Neural progenitor cell (in vitro differentiated cells): Measurements from ENCODE around the gene IER3. TPM values are rescaled to one million over a fixed set of nuclear protein-coding genes. Genes with fewer than 3 reads are reported as not detected.

Experiments
- DNase-seq: peaks from one replicate; pipeline ENCODE4 v3.0.0-alpha.2; 2016; ENCODE audit warnings: low spot score
- H2AFZ ChIP-seq: fragments of 200-600 bp; sonication (generic); replicated peaks from 2 replicates; pipeline ENCODE4 v1.6.1; 2016; ENCODE audit warnings: antibody characterized with exemption
- H3F3A ChIP-seq: fragments of 200-600 bp; sonication (generic); 2 replicates; pipeline ENCODE4 v1.6.1; 2016; ENCODE audit warnings: antibody characterized with exemption, low read depth
- H3K27ac ChIP-seq: fragments of 200-600 bp; sonication (generic); 2 replicates; pipeline ENCODE4 v1.5.1; 2016; ENCODE audit warnings: mild to moderate bottlenecking
- H3K27me3 ChIP-seq: fragments of 200-600 bp; sonication (generic); 2 replicates; pipeline ENCODE4 v1.6.1; 2016; ENCODE audit warnings: mild to moderate bottlenecking, moderate library complexity
- H3K36me3 ChIP-seq: fragments of 200-600 bp; sonication (generic); 2 replicates; pipeline ENCODE4 v1.5.1; 2016
- H3K4me1 ChIP-seq: fragments of 200-600 bp; sonication (generic); 2 replicates; pipeline ENCODE4 v1.6.1; 2016; ENCODE audit warnings: mixed run types
- H3K4me2 ChIP-seq: fragments of 200-600 bp; sonication (generic); 2 replicates; pipeline ENCODE4 v1.6.1; 2016
- H3K4me3 ChIP-seq: fragments of 200-600 bp; sonication (generic); 2 replicates; pipeline ENCODE4 v1.5.1; 2016
- H3K79me2 ChIP-seq: fragments of 200-600 bp; sonication (generic); 2 replicates; pipeline ENCODE4 v1.6.1; 2016; ENCODE audit warnings: low read depth
- H3K9ac ChIP-seq: fragments of 200-600 bp; sonication (generic); 2 replicates; pipeline ENCODE4 v1.6.1; 2016
- H3K9me3 ChIP-seq: fragments of 200-600 bp; sonication (generic); 2 replicates; pipeline ENCODE4 v1.5.1; 2016; ENCODE audit warnings: low read depth
- H4K20me1 ChIP-seq: fragments of 200-600 bp; sonication (generic); 2 replicates; pipeline ENCODE4 v1.6.1; 2016; ENCODE audit warnings: low read depth
- H3K27ac Mint-ChIP-seq: 3 replicates; pipeline ENCODE4 v1.8.0; 2021; ENCODE audit warnings: mixed read lengths
- H3K27me3 Mint-ChIP-seq: 2 replicates; pipeline ENCODE4 v1.8.0; 2022; ENCODE audit warnings: low read depth, mild to moderate bottlenecking, inconsistent platforms, moderate library complexity, mixed read lengths; ENCODE audit not compliant: insufficient read depth
- H3K36me3 Mint-ChIP-seq: 3 replicates; pipeline ENCODE4 v1.8.0; 2021; ENCODE audit warnings: mixed read lengths
- H3K4me1 Mint-ChIP-seq: 3 replicates; pipeline ENCODE4 v1.8.0; 2021; ENCODE audit warnings: mixed read lengths
- H3K4me3 Mint-ChIP-seq: 3 replicates; pipeline ENCODE4 v1.8.0; 2021; ENCODE audit warnings: mild to moderate bottlenecking, moderate library complexity, mixed read lengths
- H3K9me3 Mint-ChIP-seq: 3 replicates; pipeline ENCODE4 v1.8.0; 2020; ENCODE audit warnings: mixed read lengths
- CTCF ChIP-seq: fragments of 200-600 bp; sonication (generic); IDR thresholded peaks from 2 replicates; pipeline ENCODE4 v1.5.1; 2017; ENCODE audit warnings: antibody characterized with exemption, mild to moderate bottlenecking
- EZH2 ChIP-seq: fragments of 200-600 bp; sonication (generic); IDR thresholded peaks from 2 replicates; pipeline ENCODE4 v1.6.1; 2017; ENCODE audit warnings: antibody characterized with exemption, mild to moderate bottlenecking, moderate library complexity
- EZH2phosphoT487 ChIP-seq: fragments of 200-600 bp; sonication (generic); IDR thresholded peaks from 2 replicates; pipeline ENCODE4 v1.6.1; 2017; ENCODE audit warnings: antibody characterized with exemption
- total RNA-seq: library from RNA; depleted of rRNA; stranded (reverse); fragments of >200 nt; gene quantifications from 2 replicates; pipeline ENCODE4 v1.2.3, GENCODE V29; 2015; ENCODE audit warnings: low replicate concordance

The IER3 gene
- total RNA-seq, 1 donor from 2014 or later, result 2.0 TPM

- H3K4me1 Mint-ChIP-seq, result peaks cover 70% of the 10 kb centered on the region
- peaks cover 5% of the 10 kb centered on the region for H3K9me3 Mint-ChIP-seq
- H3K36me3 ChIP-seq, result no peaks in the 10 kb centered on the region
- H3K4me3 ChIP-seq, result peak overlapping the region; percentile 7
- H3K27ac ChIP-seq, result no peak overlapping the region
- H3K79me2 ChIP-seq, result no peaks in the 10 kb centered on the region
- peaks cover 25% of the 10 kb centered on the region for H3F3A ChIP-seq
- peaks cover 14% of the 10 kb centered on the region for H3K27me3 Mint-ChIP-seq
- peak overlapping the region; percentile 73 for H3K4me3 Mint-ChIP-seq
- H4K20me1 ChIP-seq, result no peaks in the 10 kb centered on the region
- peak; percentile 72 for DNase-seq
- H3K27me3 ChIP-seq, result no peaks in the 10 kb centered on the region
- peak overlapping the region; percentile 97 for H3K27ac Mint-ChIP-seq
- H3K4me2 ChIP-seq, result peak overlapping the region; percentile 70
- TF ChIP-seq EZH2phosphoT487, result no peak
- H3K4me1 ChIP-seq, result peaks cover 24% of the 10 kb centered on the region
- H3K9me3 ChIP-seq, result no peaks in the 10 kb centered on the region
- no peak overlapping the region for H3K9ac ChIP-seq
- no peak overlapping the region for H2AFZ ChIP-seq
- H3K36me3 Mint-ChIP-seq, result peaks cover 4% of the 10 kb centered on the region
These were observed 19.5 kb upstream of the IER3 start for GRCh38 chr6:30763618-30764489.

- Histone ChIP-seq H3K79me2 (no peaks in the 10 kb centered on the region), H2AFZ (no peak overlapping the region), H4K20me1 (no peaks in the 10 kb centered on the region), H3K27ac (no peak overlapping the region), H3K4me3 (no peak overlapping the region), H3K36me3 (no peaks in the 10 kb centered on the region), H3K4me2 (peak overlapping the region; percentile 70), H3K27me3 (no peaks in the 10 kb centered on the region), H3F3A (peaks cover 25% of the 10 kb centered on the region), H3K9me3 (no peaks in the 10 kb centered on the region), H3K4me1 (peaks cover 21% of the 10 kb centered on the region), H3K9ac (no peak overlapping the region)
- Mint-ChIP-seq H3K9me3 (peaks cover 5% of the 10 kb centered on the region), H3K27ac (peak overlapping the region; percentile 97), H3K4me1 (peaks cover 64% of the 10 kb centered on the region), H3K36me3 (peaks cover 4% of the 10 kb centered on the region), H3K27me3 (peaks cover 14% of the 10 kb centered on the region), H3K4me3 (peak overlapping the region; percentile 73)
- TF ChIP-seq CTCF, result no peak
- no peak for TF ChIP-seq EZH2
- no peak for TF ChIP-seq EZH2phosphoT487
- DNase-seq, result no peak
These were observed 18.8 kb upstream of the IER3 start for GRCh38 chr6:30763155-30763617.

- Mint-ChIP-seq H3K9me3 (peaks cover 7% of the 10 kb centered on the region), H3K27ac (no peak overlapping the region), H3K4me1 (peaks cover 57% of the 10 kb centered on the region), H3K4me3 (no peak overlapping the region), H3K36me3 (peaks cover 4% of the 10 kb centered on the region), H3K27me3 (peaks cover 19% of the 10 kb centered on the region)
- H3K4me3 ChIP-seq, result no peak overlapping the region
- peaks cover 25% of the 10 kb centered on the region for H3F3A ChIP-seq
- no peaks in the 10 kb centered on the region for H3K79me2 ChIP-seq
- no peaks in the 10 kb centered on the region for H3K9me3 ChIP-seq
- DNase-seq, result no peak
- no peaks in the 10 kb centered on the region for H3K36me3 ChIP-seq
- TF ChIP-seq EZH2 (no peak), CTCF (no peak), EZH2phosphoT487 (no peak)
- no peaks in the 10 kb centered on the region for H4K20me1 ChIP-seq
- H3K27me3 ChIP-seq, result no peaks in the 10 kb centered on the region
- H3K4me1 ChIP-seq, result peaks cover 21% of the 10 kb centered on the region
- H3K9ac ChIP-seq, result no peak overlapping the region
- H2AFZ ChIP-seq, result no peak overlapping the region
- H3K4me2 ChIP-seq, result no peak overlapping the region
- H3K27ac ChIP-seq, result no peak overlapping the region
These were observed 17.6 kb upstream of the IER3 start for GRCh38 chr6:30761791-30762429.
